ENCODE results near the gene RNF44.

DNA sequence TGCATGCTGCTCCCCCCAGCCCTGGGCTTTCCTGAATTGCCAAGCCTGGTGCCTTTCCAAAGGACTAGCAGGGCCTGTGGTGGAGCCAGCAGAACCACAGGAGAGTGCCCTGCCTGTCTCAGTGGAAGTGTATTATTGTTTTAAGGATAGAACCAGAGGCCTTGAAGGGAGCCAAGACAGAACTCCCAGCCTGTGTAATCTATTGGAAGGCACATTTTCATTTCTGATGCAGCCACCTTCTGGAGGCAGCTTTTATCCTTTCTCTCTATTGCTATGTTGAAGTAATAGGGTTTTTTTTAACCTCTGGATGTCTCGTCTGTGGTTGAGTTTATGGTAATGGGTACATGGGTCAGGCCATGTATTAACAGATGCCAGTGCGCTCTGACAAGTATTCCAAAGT, 29.3 kb downstream of the RNF44 start:
- TF ChIP-seq, protein P1, sequence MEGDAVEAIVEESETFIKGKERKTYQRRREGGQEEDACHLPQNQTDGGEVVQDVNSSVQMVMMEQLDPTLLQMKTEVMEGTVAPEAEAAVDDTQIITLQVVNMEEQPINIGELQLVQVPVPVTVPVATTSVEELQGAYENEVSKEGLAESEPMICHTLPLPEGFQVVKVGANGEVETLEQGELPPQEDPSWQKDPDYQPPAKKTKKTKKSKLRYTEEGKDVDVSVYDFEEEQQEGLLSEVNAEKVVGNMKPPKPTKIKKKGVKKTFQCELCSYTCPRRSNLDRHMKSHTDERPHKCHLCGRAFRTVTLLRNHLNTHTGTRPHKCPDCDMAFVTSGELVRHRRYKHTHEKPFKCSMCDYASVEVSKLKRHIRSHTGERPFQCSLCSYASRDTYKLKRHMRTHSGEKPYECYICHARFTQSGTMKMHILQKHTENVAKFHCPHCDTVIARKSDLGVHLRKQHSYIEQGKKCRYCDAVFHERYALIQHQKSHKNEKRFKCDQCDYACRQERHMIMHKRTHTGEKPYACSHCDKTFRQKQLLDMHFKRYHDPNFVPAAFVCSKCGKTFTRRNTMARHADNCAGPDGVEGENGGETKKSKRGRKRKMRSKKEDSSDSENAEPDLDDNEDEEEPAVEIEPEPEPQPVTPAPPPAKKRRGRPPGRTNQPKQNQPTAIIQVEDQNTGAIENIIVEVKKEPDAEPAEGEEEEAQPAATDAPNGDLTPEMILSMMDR (conservative IDR thresholded peaks at IDR 0.05; ENCODE audit: low read length), result no peak
- TF ChIP-seq EZH2phosphoT487 (IDR thresholded peaks at IDR 0.05; ENCODE audit: borderline replicate concordance, low read depth, low read length), result no peak
